Stimulated activated CD8-positive, alpha-beta memory T cell treated with anti-CD3 and anti-CD28 coated beads, Interleukin-4, amount 100 ng/mL, for 48 hours (primary cell): ENCODE results near the gene LZTS3.
"Not testable (repeated sequence)": the region's sequence is repeated elsewhere in the genome, so short reads cannot be mapped to it uniquely, and the experiment has no call there.

Experiments used
- DNase-seq: peaks from one replicate; pipeline ENCODE4 v3.0.0-alpha.2; 2020

Gene LZTS3

DNA sequence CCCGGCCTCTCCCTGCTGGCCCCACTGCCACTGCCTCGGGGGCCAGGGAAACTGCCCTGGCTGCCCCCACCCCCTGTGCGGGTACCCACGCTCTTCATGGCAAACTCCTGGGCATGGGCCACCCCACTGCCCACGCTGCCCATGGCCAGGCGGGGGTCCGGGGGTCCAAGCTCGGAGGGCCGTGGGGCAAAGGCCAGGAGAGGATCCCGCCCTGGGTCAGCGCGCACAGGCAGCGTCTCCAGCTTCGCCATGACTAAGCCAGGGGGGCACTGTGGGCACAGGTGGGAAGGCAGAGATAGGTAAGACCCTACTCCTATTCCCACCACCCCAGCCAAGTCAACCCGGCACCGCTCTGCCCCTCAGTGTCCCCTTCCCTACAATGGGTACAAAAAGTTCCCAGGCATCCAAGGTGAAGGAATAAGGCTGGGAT, 6.4 kb downstream of the LZTS3 start:
- no peak for DNase-seq

DNA sequence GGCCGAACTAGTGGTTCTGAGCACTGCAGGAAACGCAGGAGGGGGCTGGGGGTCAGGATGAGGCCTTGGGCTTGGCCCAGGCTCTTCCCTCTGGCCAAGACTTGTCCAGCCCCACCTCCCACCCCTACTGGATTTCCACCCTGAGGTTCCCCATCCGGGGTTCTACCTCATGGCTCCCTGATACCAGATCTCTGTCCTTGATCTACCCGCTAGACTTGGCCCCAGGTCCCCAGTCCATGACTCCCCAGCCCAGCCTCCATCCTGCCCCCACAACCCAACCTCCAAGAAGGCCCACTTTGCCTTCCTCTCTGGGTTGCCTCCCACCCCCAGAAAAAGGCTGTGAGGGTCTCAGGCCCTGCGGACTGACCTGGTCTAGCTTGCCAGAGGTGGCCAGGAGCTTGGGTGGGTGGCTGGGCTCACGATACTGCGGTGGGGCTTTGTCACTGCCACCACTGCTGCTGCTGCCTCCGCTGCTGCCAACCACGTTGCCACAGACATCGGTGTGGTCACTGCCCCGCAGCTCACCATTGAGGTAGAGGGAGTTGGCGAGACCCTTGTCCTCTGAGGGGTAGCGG, 6.9 kb downstream of the LZTS3 start:
- no peak for DNase-seq

- DNase-seq, result no peak
Measured at GRCh38 chr20:3165473-3166337, 7.6 kb downstream of the LZTS3 start.

DNA sequence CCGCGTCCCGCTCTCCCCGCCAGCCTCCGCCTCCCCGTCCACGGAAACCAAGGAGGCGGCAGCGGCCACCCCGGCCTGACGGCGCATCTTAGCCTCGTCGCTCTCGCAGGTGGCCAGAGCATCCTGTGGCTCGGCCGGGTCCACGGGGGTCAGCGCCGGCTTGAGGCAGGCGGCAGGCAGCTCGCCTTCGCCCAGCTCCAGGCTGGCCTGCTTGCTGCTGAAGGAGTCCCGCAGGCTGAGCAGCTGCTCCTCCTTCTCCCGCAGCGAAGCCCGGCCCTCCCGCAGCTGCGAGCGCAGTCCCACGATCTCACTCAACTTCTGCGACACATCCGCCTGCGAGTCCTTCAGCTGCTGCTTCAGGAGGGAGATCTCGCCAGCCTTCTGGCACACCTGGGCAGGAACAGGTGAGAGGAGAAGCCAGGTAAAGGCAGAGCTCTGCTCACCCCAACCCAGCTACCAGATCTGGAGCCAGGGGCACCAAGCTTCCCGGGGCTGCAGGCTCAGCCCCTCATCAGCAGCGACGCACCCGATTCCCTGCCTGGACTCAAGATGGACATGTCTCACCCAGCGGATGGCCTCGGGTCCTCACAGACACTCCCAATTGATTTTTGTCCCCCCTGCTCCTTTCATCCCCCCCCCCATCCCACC, 8.5 kb downstream of the LZTS3 start:
- DNase-seq, result no peak

DNA sequence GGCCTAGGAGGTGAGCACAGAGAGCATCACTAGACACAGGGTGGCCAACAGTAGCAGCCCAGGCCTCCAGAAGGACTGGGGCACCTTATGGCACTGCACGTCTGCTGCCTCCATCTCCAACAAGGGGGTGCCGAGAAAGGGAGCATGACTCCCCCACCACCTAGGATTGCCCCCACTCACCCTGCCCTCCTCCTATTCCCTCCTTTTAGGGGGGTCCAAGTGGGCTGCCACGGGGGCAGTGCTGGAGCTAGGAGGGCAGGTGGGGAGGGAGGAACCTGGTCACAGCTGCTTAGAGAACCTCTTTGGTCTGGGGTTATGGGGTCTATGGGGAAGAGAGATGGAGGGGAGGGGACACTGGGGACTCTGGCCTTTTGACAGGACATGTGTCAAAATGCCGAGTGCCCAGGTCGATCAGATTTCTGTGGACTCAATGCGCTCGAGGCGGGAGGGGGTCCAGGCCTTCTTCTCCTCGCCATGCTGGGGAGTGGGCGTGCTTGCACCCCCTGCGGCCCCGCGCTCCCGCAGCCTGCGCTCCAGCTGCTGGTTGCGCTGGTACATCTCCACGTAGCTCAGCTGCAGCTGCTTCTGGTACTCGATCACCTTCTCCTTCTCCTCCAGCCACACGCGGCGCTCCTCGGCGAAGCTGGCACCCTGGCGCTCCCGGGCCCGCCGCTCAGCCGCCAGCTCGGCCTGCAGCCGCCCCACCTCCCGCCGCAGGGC, 9.1 kb downstream of the LZTS3 start:
- DNase-seq, result no peak

DNA sequence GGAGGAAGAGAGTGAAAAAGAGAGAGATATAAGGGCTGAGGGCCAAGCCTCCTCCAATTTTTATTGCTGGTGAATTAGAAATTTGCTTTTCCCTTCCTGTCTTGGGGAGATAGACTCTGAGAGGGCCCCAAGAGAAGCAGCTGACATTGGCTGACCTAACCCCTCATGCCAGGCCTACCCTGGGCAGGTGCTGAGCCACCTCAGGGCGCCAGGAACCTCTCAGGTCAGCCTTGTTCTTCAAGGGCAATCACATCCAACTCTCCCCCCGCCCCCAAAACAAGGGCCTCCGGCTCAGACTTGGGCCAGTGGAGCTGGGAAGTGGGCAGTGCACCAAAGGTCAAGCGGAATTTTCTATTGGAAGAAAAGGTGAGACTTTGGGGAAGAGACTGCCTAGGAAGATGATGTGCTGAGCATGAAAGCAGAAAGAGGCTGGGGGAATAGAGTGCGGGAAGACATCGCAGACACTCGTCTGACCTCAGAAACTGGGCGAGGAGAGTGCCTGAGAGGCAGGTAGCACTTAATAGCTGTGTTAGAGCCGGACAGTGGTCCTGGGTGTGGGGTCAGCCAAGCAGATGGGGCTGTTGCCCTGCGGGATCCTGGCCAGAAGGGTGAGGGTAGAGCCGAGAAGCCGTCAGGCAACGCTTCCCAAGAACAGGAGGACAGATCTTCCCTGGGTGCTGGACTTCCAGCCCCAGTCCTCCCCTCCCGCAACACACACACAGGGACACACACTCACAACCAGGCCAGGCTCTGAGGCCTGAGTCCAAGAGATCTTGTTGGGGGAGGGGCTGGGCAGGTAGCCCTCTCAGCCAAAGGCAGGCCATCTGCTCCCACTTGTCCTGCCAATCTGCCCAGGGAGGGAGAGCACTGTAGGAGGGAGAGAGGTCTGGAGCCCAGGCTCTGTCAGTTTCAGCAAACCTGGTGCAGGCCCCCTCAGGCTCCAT, 10.0 kb downstream of the LZTS3 start:
- no peak for DNase-seq

GRCh38 chr20:3162080-3162611, 11.2 kb downstream of the LZTS3 start:
- no peak for DNase-seq

DNA sequence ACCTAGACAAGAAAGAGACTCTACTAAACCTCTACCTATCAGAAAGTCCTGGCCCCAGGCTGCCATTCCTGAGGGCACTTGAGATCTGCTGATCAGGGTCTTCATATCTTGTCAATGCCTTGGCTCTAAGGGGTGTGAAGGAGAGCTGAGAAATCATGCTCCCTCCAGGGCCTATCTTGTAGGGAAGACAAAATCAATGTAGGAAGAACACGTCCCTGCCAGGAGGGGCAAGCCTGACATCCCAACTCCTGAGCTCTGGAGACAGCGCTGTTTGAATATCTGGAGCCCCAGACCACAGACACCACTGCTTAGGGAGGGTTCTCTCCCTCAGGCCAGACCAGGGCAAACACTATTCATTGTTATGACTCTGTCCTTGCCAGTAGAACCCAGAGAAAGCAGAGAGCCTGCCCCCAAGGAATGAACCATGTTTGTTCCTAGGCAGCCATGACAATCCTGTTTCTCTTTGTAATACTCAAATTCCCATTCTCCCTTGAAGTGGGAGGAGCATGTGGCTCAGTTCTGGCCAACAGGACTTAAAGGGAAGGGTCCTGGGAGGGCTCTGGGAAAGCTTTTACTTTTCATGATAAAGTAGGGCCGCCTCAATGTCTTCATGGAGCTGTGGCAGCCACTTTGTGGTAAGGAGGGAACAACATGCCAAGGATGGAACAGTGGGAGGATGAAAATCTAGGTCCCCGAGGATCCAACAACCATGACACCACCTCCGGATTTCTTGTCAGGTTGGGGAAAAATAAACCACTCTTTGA, 11.9 kb downstream of the LZTS3 start:
- no peak for DNase-seq

DNA sequence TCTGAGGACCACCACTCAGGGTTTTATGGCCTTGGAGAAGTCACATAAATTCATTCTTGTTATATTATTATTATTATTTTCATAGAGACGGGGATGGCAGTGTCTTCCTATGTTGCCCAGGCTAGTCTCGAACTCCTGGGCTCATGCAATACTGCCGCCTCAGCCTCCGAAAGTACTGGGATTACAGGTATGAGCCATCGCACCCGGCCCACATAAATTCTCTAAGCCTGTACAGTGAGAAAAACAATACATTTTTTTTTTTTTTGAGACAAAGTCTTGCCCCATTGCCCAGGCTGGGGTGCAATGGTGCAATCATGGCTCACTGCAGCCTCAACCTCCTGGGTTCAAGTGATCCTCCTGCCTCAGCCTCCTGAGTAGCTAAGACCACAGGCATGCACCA, 12.9 kb downstream of the LZTS3 start:
- no peak for DNase-seq

DNA sequence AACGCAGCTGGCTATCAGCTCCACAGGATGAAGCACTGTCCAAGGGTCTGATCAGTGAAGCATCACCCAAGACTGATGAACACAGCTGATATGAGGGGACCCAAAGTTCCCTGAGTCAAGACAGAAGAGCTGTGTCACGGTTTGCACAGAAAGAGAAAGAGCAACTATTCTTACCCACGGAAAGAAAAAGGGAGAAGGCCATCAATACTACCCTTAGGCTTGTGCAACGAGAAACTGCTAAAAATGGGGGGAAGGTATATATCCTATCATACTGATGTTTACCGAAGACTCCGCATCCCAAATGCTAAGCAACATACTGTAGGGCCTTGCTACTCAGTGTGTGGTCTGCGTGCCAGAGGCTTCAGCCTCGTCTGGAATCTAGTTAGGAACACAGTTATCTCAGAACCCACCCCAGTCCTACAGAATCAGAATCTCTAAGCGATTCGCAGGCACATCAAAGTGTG, 14.3 kb downstream of the LZTS3 start:
- DNase-seq, result no peak

GRCh38 chr20:3157817-3158216, 15.5 kb downstream of the LZTS3 start:
- no peak for DNase-seq

DNA sequence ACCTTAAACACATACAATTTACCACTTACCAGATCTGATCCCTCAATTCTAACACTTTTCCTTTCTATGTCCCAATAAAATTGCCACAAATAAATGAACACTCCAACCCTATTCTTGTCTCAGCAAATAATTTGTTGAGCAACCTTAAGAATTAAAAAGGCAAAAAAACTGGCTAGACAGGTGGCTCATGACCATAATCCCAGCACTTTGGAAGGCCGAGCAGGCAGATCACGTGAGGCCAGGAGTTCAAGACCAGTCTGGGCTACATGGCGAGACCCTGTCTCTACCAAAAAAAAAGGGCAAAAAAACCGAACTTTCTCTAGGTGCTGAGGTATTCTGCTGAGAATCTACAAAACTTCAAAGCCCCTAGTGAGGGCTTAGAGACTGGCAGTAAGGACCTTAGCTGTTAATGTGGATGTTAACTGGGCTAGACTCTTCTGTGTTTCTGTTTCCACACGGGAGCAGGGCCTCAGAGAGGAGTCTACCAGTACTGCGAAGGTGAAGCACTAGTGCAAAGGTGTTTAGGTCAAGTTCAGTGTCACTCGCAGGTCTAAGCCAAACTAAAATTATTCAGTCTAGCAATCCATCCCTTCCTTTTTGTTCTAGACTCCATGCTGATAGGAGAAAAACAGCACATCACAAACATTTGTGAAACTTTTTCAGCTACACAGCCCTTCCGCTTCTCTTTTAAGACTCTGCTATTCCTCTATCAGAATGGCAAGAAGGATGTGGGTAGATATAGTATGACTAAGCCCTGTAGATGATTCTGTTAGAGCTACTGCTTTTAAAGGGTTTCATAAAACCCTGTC, 16.3 kb downstream of the LZTS3 start:
- no peak for DNase-seq

GRCh38 chr20:3152057-3152644, 21.2 kb downstream of the LZTS3 start:
- DNase-seq, result not testable (repeated sequence)

DNA sequence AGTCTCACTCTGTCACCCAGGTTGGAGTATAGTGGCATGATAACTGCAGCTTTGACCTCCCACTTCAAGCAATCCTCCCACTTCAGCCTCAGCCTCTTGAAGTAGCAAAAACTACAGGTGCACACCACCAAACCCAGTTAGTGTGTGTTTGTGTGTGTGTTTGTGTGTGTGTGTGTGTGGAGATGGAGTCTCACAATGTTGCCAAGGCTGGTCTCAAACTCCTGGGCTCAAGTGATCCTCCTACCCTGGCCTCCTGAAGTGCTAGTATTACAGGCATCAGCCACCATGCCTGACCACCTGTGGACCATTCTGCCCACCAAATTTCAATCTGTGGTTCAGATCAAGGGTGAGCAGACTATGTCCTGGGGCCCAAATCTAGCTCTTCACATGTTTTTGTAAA, 22.4 kb downstream of the LZTS3 start:
- no peak for DNase-seq

GRCh38 chr20:3146732-3147341, 26.5 kb downstream of the LZTS3 start:
- no peak for DNase-seq

DNA sequence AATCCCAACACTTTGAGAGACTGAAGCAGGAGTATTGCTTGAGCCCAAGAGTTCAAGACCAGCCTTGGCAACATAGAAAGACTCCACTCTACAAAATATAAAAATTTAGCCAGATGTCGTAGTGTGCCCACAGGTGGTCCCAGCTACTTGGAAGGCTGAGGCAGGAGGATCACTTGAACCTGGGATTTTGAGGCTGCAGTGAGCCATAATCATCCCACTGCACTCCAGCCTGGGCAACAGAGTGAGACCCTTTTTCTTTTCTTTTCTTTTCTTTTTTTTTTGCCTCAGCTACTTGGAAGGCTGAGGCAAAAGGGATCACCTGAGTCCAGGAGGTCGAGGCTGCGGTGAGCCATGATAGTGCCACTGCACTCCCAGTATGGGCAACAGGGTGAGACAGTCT, 31.6 kb downstream of the LZTS3 start:
- DNase-seq, result no peak

- no peak for DNase-seq
Measured at GRCh38 chr20:3137492-3137891, 35.9 kb downstream of the LZTS3 start.

DNA sequence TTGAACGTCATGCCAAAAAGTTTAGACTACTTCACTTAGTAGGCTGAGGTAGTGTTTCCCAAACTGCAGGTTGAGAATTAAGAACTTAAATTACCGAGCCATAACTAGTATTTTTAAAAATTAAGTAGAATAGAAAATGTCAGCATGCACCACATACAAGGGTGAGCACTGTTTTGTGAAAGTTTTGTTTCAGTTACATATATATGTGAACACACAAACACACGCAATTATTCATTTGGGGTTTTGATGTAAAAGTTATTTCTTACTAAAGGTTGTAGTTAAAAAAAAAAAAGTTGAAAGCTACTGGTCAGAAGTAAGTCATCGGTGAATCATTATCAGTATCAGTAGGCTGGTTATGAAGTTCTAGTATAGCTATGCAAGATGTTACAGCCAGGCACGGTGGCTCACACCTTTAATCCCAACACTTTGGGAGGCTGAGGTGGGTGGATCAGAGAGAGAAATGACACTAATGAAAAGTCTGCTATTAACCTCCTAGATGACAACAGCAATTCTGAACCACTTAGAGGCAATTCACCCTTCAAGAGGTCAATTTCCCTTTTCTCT, 37.8 kb downstream of the LZTS3 start:
- no peak for DNase-seq

DNA sequence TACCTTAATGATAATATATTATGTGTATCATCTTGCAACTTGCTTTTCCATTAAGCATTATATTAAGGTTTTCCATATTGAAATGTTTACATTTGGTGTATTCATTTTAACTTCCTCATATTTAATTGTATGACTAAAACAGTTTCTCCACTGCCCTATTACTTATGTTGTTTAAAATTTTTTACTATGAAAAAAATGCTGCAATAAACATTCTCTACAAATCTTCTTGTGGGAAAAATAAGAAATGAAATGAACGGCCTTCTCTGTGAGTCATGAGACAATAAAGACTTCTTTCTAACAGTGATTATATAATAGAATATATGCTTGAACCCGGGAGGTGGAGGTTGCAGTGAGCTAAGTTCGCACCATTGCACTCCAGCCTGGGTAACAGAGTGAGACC, 39.2 kb downstream of the LZTS3 start:
- DNase-seq, result no peak
